Stimulated activated CD4-positive, alpha-beta T cell treated with anti-CD3 and anti-CD28 coated beads, Interleukin-1b, Interleukin-23, amount 100 ng/mL, for 4 hours (primary cell): ENCODE results near the gene XRCC3.
"Not testable (repeated sequence)": the region's sequence is repeated elsewhere in the genome, so short reads cannot be mapped to it uniquely, and the experiment has no call there.

Experiments
- DNase-seq, 2 donors: peaks; one replicate each; pipeline ENCODE4 v3.0.0-alpha.2; 2020; ENCODE audit warnings: low read depth in 2 of 2

Gene XRCC3

GRCh38 chr14:103695296-103696069 is 19.8 kb downstream of the XRCC3 start:
- no peak for DNase-seq

- no peak for DNase-seq
Observed at GRCh38 chr14:103694572-103695026, 20.7 kb downstream of the XRCC3 start.

GRCh38 chr14:103693515-103693914 is 21.7 kb downstream of the XRCC3 start:
- DNase-seq = no peak

- DNase-seq = no peak
Observed at GRCh38 chr14:103692871-103693270, 22.4 kb downstream of the XRCC3 start.

GRCh38 chr14:103692159-103692558 is 23.1 kb downstream of the XRCC3 start:
- no peak for DNase-seq

GRCh38 chr14:103691655-103692054 is 23.6 kb downstream of the XRCC3 start:
- not testable (repeated sequence) for DNase-seq

GRCh38 chr14:103690332-103690731 is 24.9 kb downstream of the XRCC3 start:
- DNase-seq = no peak

GRCh38 chr14:103688906-103689902 is 26.0 kb downstream of the XRCC3 start:
- no peak for DNase-seq

GRCh38 chr14:103688441-103688840 is 26.8 kb downstream of the XRCC3 start:
- DNase-seq = no peak

- DNase-seq = no peak
Observed at GRCh38 chr14:103687712-103688111, 27.5 kb downstream of the XRCC3 start.

- no peak for DNase-seq
Observed at GRCh38 chr14:103686831-103687485, 28.3 kb downstream of the XRCC3 start.

- no peak for DNase-seq
Observed at GRCh38 chr14:103685276-103686211, 29.7 kb downstream of the XRCC3 start.

- DNase-seq = no peak
Observed at GRCh38 chr14:103684871-103685270, 30.4 kb downstream of the XRCC3 start.

- DNase-seq = no peak
Observed at GRCh38 chr14:103684471-103684870, 30.8 kb downstream of the XRCC3 start.

GRCh38 chr14:103683139-103683538 is 32.1 kb downstream of the XRCC3 start:
- DNase-seq = no peak

- DNase-seq = no peak
Observed at GRCh38 chr14:103680491-103681231, 34.6 kb downstream of the XRCC3 start.

GRCh38 chr14:103679351-103679750 is 35.9 kb downstream of the XRCC3 start:
- peak; percentile 5 to 37 for DNase-seq

- no peak for DNase-seq
Observed at GRCh38 chr14:103676881-103677675, 38.2 kb downstream of the XRCC3 start.

- no peak for DNase-seq
Observed at GRCh38 chr14:103675957-103676356, 39.3 kb downstream of the XRCC3 start.
